Measurements from ENCODE around the gene FNBP1L.

Gene FNBP1L

GRCh38 chr1:93495911-93496310, 48.0 kb downstream of the FNBP1L start:
- no peak for DNase-seq

- DNase-seq = no peak
These were observed 48.6 kb downstream of the FNBP1L start for GRCh38 chr1:93496520-93496919.

- no peak for DNase-seq
These were observed 51.2 kb downstream of the FNBP1L start for GRCh38 chr1:93499075-93499474.

GRCh38 chr1:93499533-93499932, 51.6 kb downstream of the FNBP1L start:
- DNase-seq = no peak

- no peak for DNase-seq
These were observed 52.4 kb downstream of the FNBP1L start for GRCh38 chr1:93500275-93500674.

GRCh38 chr1:93501399-93501798, 53.5 kb downstream of the FNBP1L start:
- no peak for DNase-seq

GRCh38 chr1:93501829-93502369, 54.0 kb downstream of the FNBP1L start:
- no peak for DNase-seq

GRCh38 chr1:93502571-93502970, 54.7 kb downstream of the FNBP1L start:
- no peak for DNase-seq

GRCh38 chr1:93503163-93503562, 55.2 kb downstream of the FNBP1L start:
- no peak for DNase-seq

GRCh38 chr1:93503816-93504215, 55.9 kb downstream of the FNBP1L start:
- no peak for DNase-seq

GRCh38 chr1:93504247-93505033, 56.5 kb downstream of the FNBP1L start:
- DNase-seq = no peak

GRCh38 chr1:93506126-93506525, 58.2 kb downstream of the FNBP1L start:
- DNase-seq = no peak

- DNase-seq = no peak
These were observed 68.2 kb downstream of the FNBP1L start for GRCh38 chr1:93516164-93516563.

GRCh38 chr1:93518516-93518915, 70.6 kb downstream of the FNBP1L start:
- no peak for DNase-seq

GRCh38 chr1:93519199-93519829, 71.4 kb downstream of the FNBP1L start:
- no peak for DNase-seq

GRCh38 chr1:93521618-93522017, 73.7 kb downstream of the FNBP1L start:
- DNase-seq = no peak

GRCh38 chr1:93522721-93523120, 74.8 kb downstream of the FNBP1L start:
- no peak for DNase-seq

GRCh38 chr1:93525431-93525830, 77.5 kb downstream of the FNBP1L start:
- DNase-seq = no peak

GRCh38 chr1:93526431-93526830, 78.5 kb downstream of the FNBP1L start:
- DNase-seq = no peak

GRCh38 chr1:93528412-93528811, 80.5 kb downstream of the FNBP1L start:
- no peak for DNase-seq

- DNase-seq = no peak
These were observed 83.3 kb downstream of the FNBP1L start for GRCh38 chr1:93531193-93531592.

- no peak for DNase-seq
These were observed 85.0 kb downstream of the FNBP1L start for GRCh38 chr1:93532780-93533378.

- DNase-seq = no peak
These were observed 85.8 kb downstream of the FNBP1L start for GRCh38 chr1:93533677-93534076.

- no peak for DNase-seq
These were observed 89.5 kb downstream of the FNBP1L start for GRCh38 chr1:93537396-93537795.

Measured in DMS 273 treated with DMSO at 0.1 percent for 48 hours (cell line).